NCI-H146 (cell line): Measurements from ENCODE around the gene ZNF593.

Experiments
- DNase-seq: peaks from one replicate; lab custom pipeline; 2025; lab: John Stamatoyannopoulos, UW

ZNF593 gene

GRCh38 chr1:26169669-26170471 lies at the start of gene ZNF593:
Gene ZNF593 (plus strand): TSS chr1:26169908. CDS start chr1:26169984, 76 bp downstream.
- DNase-seq, result peak; percentile 87

GRCh38 chr1:26121854-26122773 lies 47.6 kb upstream of the ZNF593 start:
- no peak for DNase-seq

- no peak for DNase-seq
Measured at GRCh38 chr1:26122988-26123973, 46.4 kb upstream of the ZNF593 start.

GRCh38 chr1:26124418-26125331 lies 45.0 kb upstream of the ZNF593 start:
- no peak for DNase-seq

- no peak for DNase-seq
Measured at GRCh38 chr1:26125382-26125781, 44.3 kb upstream of the ZNF593 start.

- DNase-seq, result no peak
Measured at GRCh38 chr1:26125946-26126320, 43.8 kb upstream of the ZNF593 start.

- DNase-seq, result no peak
Measured at GRCh38 chr1:26126321-26127084, 43.2 kb upstream of the ZNF593 start.

- DNase-seq, result no peak
Measured at GRCh38 chr1:26127235-26128163, 42.2 kb upstream of the ZNF593 start.

GRCh38 chr1:26129778-26130177 lies 39.9 kb upstream of the ZNF593 start:
- DNase-seq, result no peak

- no peak for DNase-seq
Measured at GRCh38 chr1:26130695-26131094, 39.0 kb upstream of the ZNF593 start.

- DNase-seq, result peak; percentile 4
Measured at GRCh38 chr1:26132128-26132833, 37.4 kb upstream of the ZNF593 start.

GRCh38 chr1:26132834-26133167 lies 36.9 kb upstream of the ZNF593 start:
- no peak for DNase-seq

GRCh38 chr1:26134466-26134865 lies 35.2 kb upstream of the ZNF593 start:
- DNase-seq, result no peak

- no peak for DNase-seq
Measured at GRCh38 chr1:26138974-26139558, 30.6 kb upstream of the ZNF593 start.

GRCh38 chr1:26142159-26142558 lies 27.5 kb upstream of the ZNF593 start:
- no peak for DNase-seq

GRCh38 chr1:26145041-26145959 lies 24.4 kb upstream of the ZNF593 start:
- DNase-seq, result peak; percentile 89

GRCh38 chr1:26145960-26146294 lies 23.8 kb upstream of the ZNF593 start:
- no peak for DNase-seq
